Measurements from ENCODE around the gene PAX7. TPM values are rescaled to one million over a fixed set of nuclear protein-coding genes. Genes with fewer than 3 reads are reported as not detected.
A peak's percentile ranks its signal among the peaks of the same experiment; 100 is the strongest.

The PAX7 gene
- total RNA-seq, 4 donors from 2014 or later: not detected

GRCh38 chr1:18714404-18715175 is 83.9 kb downstream of the PAX7 start:
- H3K27me3 ChIP-seq: peaks cover 3 to 99% (median 11%) of the 10 kb centered on the region in 4 donors
- H3K4me3 ChIP-seq: no peak overlapping the region
- 75 to 79% methylated on average over 6 to 11 of the region's 12 CpGs for WGBS, 2 donors
- intact Hi-C loops (cut with DNase I): no loop called here
- H3K27ac ChIP-seq: no peak overlapping the region
- H3K36me3 ChIP-seq: no peaks in the 10 kb centered on the region
- TF ChIP-seq, protein P1, sequence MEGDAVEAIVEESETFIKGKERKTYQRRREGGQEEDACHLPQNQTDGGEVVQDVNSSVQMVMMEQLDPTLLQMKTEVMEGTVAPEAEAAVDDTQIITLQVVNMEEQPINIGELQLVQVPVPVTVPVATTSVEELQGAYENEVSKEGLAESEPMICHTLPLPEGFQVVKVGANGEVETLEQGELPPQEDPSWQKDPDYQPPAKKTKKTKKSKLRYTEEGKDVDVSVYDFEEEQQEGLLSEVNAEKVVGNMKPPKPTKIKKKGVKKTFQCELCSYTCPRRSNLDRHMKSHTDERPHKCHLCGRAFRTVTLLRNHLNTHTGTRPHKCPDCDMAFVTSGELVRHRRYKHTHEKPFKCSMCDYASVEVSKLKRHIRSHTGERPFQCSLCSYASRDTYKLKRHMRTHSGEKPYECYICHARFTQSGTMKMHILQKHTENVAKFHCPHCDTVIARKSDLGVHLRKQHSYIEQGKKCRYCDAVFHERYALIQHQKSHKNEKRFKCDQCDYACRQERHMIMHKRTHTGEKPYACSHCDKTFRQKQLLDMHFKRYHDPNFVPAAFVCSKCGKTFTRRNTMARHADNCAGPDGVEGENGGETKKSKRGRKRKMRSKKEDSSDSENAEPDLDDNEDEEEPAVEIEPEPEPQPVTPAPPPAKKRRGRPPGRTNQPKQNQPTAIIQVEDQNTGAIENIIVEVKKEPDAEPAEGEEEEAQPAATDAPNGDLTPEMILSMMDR (IDR thresholded peaks at IDR 0.05): no peak
- no peak for TF ChIP-seq POLR2A (IDR thresholded peaks at IDR 0.05)
- no peak for DNase-seq
- peaks cover 0 to 9% (median 6%) of the 10 kb centered on the region in 3 donors for H3K4me1 ChIP-seq
- H3K9me3 ChIP-seq: no peaks in the 10 kb centered on the region

GRCh38 chr1:18716112-18716784 is 85.6 kb downstream of the PAX7 start:
- no peak for DNase-seq

DNA sequence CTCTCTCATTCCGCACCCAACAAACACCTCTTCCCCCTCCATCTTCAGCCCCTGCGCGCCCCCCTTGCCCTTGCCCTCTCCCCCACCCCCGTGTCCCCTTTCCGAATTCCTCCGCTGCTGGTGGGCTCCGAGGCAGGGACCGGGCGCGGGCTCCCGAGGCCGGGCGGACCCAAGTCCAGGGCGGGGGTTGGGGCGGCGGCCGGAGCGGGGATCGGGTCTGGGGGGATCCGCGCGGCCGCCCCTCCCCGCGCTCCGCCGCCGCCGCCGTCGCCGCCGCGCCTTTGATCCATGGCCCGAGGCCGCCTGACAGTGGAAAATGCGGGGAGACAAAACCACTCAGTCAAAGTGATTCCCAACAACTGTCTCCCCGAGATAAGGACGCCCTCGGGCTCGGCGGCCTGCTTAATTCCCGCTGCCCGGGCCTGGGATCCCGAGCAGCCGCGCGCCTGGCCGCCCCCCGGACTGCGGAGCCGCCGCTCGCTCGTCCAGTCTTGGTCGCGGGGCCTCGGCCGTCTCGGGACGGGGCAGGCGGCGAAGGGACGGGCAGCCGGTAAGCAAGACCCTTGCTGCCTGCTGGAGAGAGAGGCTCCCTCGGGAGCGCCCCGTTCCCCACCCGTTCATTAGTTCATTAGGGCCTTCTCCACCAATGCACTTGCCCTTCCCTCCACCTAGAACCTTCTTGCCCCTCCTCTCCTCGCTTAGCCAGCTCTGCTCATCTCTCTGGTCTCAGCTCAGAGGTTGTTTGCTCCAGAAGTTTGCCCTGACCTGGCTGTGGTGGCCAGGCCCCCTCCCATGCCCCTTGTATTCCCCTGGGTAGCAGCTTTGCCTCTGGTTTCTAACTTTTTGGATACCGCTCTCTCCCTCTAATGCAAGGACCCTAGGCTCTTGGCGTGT is 86.4 kb downstream of the PAX7 start:
- H3K36me3 ChIP-seq: no peaks in the 10 kb centered on the region
- peak overlapping the region in 1 of 4 donors; percentile 28 for H3K4me3 ChIP-seq
- peaks cover 3 to 99% (median 11%) of the 10 kb centered on the region in 4 donors for H3K27me3 ChIP-seq
- 18 to 20% methylated on average over 9 to 11 of the region's 72 CpGs for WGBS, 2 donors
- H3K9me3 ChIP-seq: no peaks in the 10 kb centered on the region
- H3K27ac ChIP-seq: no peak overlapping the region
- H3K4me1 ChIP-seq: peaks cover 0 to 9% (median 6%) of the 10 kb centered on the region in 3 donors
- TF ChIP-seq POLR2A (IDR thresholded peaks at IDR 0.05): no peak
- TF ChIP-seq, protein P1 (IDR thresholded peaks at IDR 0.05): no peak
- DNase-seq: no peak
- intact Hi-C loops (cut with DNase I): no loop called here

More at GRCh38 chr1:18716112-18716784, 85.6 kb downstream of the PAX7 start:
- peaks cover 0 to 9% (median 6%) of the 10 kb centered on the region in 3 donors for H3K4me1 ChIP-seq
- no peak overlapping the region for H3K4me3 ChIP-seq
- 34 to 39% methylated on average over 13 to 15 of the region's 15 CpGs for WGBS, 2 donors
- H3K27me3 ChIP-seq: peaks cover 3 to 99% (median 11%) of the 10 kb centered on the region in 4 donors
- no peaks in the 10 kb centered on the region for H3K36me3 ChIP-seq
- H3K9me3 ChIP-seq: no peaks in the 10 kb centered on the region
- H3K27ac ChIP-seq: no peak overlapping the region
- TF ChIP-seq POLR2A (IDR thresholded peaks at IDR 0.05): no peak
- TF ChIP-seq, protein P1 (IDR thresholded peaks at IDR 0.05): no peak
- intact Hi-C loops (cut with DNase I): no loop called here

DNA sequence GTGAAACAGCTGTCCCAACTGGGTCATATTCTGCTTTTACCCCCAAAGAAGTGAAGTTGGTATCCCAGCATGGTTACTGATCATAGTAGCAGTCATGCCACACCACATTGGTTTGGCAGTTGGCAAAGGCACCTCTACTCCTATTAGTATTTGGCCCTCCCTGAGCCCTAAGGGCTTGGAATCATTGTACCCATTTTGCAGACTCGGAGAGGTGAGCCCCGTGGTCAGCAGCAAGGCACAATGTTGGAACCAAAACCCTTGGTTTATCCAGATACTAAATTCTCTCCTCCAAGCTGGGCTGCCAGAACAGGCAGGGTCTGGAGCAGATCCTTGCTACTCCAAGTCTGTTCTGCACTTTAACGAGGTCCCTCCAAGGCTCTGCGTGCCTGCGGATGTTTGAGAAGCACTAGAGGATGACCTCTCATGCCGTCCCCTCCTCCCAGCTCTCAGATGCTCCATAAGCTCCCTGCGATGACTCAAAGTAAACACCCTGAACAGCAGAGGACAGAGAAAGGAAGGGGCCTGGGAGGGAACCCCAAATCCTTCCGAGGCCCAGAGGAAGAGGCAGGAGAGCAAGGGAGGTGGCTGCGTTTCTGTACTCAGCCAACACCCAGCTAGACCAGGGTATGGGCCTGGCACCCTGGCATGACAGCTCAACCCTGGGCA is 89.3 kb downstream of the PAX7 start:
- H3K4me3 ChIP-seq: no peak overlapping the region
- peaks cover 3 to 100% (median 11%) of the 10 kb centered on the region in 4 donors for H3K27me3 ChIP-seq
- H3K27ac ChIP-seq: no peak overlapping the region
- intact Hi-C loops (cut with DNase I): no loop called here
- H3K4me1 ChIP-seq: peaks cover 0 to 9% (median 6%) of the 10 kb centered on the region in 3 donors
- 33% methylated on average over 1 to 6 of the region's 9 CpGs for WGBS, 2 donors
- no peak for DNase-seq
- TF ChIP-seq, protein P1 (IDR thresholded peaks at IDR 0.05): no peak
- no peak for TF ChIP-seq POLR2A (IDR thresholded peaks at IDR 0.05)
- no peaks in the 10 kb centered on the region for H3K36me3 ChIP-seq
- no peaks in the 10 kb centered on the region for H3K9me3 ChIP-seq
